Endothelial cell (in vitro differentiated cells): ENCODE results near the gene EPOP. TPM values are rescaled to one million over a fixed set of nuclear protein-coding genes. Genes with fewer than 3 reads are reported as not detected.

Experiments used
- DNase-seq: peaks from one replicate; pipeline ENCODE4 v3.0.0; 2021; ENCODE audit warnings: low spot score
- H3K27ac Mint-ChIP-seq: one replicate; pipeline ENCODE4 v1.8.0; 2021; ENCODE audit warnings: mixed read lengths, inconsistent platforms; ENCODE audit not compliant: unreplicated experiment
- H3K27me3 Mint-ChIP-seq: one replicate; pipeline ENCODE4 v1.8.0; 2021; ENCODE audit warnings: mild to moderate bottlenecking, moderate library complexity, mixed read lengths, inconsistent platforms; ENCODE audit not compliant: unreplicated experiment
- H3K36me3 Mint-ChIP-seq: one replicate; pipeline ENCODE4 v1.8.0; 2021; ENCODE audit warnings: mild to moderate bottlenecking, low read depth, mixed read lengths, inconsistent platforms; ENCODE audit not compliant: unreplicated experiment
- H3K4me1 Mint-ChIP-seq: one replicate; pipeline ENCODE4 v1.8.0; 2021; ENCODE audit warnings: mild to moderate bottlenecking, mixed read lengths, inconsistent platforms; ENCODE audit not compliant: unreplicated experiment
- H3K4me3 Mint-ChIP-seq: one replicate; pipeline ENCODE4 v1.8.0; 2021; ENCODE audit warnings: mild to moderate bottlenecking, mixed read lengths, inconsistent platforms; ENCODE audit not compliant: unreplicated experiment
- H3K9me3 Mint-ChIP-seq: one replicate; pipeline ENCODE4 v1.8.0; 2021; ENCODE audit warnings: mixed read lengths, inconsistent platforms; ENCODE audit not compliant: unreplicated experiment
- total RNA-seq: library from RNA; stranded (reverse); fragmentation: NEBNext Ultra II Directional; extraction: Animal tissue kit (Norgen Biotek cat#: 25700); gene quantifications from one replicate; pipeline ENCODE4 v1.2.1, GENCODE V29; 2021; ENCODE audit not compliant: unreplicated experiment
- TF ChIP-seq, protein P1 (sequence below): fragments of 200-600 bp; sonication (generic); IDR thresholded peaks from one replicate; pipeline ENCODE4 v1.5.0; 2021; ENCODE audit warnings: antibody characterized with exemption; ENCODE audit not compliant: unreplicated experiment

The EPOP gene
- total RNA-seq, 1 donor from 2014 or later = 1.3 TPM

DNA sequence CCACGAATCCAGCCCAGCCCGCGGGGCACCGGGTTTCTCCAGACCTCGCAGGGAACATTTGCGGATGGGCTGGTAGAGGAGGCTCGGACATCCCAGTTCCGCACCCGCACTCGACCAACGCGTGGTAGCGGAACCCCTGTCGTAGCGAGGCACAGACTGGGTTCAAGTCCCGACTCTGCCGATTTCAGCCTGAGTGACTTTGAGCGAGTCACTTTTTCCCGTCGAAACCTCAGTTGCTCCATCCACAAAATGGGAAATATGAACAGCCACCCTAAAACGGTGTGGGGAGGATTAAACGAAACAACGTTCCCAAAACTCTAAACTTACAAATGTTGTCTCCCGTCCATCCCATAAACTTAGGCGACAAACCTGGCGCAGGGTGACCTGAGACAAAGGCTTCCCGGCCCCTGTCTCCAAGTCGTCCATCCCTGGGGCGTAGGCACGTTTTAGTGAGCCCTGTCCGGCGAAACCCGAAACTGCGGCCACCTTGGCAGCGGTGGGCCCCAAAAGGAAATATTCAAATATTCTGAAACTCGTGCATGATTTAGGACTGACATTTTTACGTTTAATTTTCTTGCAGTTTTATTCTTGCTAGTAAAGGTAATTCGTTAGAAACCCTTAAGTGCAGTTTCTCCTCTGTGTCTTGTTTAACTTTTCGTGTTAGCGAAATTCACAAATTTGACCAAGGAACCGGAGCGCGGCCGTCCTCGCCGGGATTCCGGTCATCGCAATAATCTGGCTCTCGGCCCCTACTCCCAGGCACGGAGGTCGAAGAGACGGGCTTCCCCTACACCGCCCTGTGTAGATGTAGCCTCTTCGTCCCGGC is 28.4 kb upstream of the EPOP start:
- H3K4me3 Mint-ChIP-seq = peak overlapping the region; percentile 82
- TF ChIP-seq, protein P1, sequence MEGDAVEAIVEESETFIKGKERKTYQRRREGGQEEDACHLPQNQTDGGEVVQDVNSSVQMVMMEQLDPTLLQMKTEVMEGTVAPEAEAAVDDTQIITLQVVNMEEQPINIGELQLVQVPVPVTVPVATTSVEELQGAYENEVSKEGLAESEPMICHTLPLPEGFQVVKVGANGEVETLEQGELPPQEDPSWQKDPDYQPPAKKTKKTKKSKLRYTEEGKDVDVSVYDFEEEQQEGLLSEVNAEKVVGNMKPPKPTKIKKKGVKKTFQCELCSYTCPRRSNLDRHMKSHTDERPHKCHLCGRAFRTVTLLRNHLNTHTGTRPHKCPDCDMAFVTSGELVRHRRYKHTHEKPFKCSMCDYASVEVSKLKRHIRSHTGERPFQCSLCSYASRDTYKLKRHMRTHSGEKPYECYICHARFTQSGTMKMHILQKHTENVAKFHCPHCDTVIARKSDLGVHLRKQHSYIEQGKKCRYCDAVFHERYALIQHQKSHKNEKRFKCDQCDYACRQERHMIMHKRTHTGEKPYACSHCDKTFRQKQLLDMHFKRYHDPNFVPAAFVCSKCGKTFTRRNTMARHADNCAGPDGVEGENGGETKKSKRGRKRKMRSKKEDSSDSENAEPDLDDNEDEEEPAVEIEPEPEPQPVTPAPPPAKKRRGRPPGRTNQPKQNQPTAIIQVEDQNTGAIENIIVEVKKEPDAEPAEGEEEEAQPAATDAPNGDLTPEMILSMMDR = no peak
- no peak for DNase-seq
- H3K27ac Mint-ChIP-seq = peak overlapping the region; percentile 13
- no peaks in the 10 kb centered on the region for H3K9me3 Mint-ChIP-seq
- peaks cover 7% of the 10 kb centered on the region for H3K36me3 Mint-ChIP-seq
- peaks cover 26% of the 10 kb centered on the region for H3K27me3 Mint-ChIP-seq
- peaks cover 51% of the 10 kb centered on the region for H3K4me1 Mint-ChIP-seq

DNA sequence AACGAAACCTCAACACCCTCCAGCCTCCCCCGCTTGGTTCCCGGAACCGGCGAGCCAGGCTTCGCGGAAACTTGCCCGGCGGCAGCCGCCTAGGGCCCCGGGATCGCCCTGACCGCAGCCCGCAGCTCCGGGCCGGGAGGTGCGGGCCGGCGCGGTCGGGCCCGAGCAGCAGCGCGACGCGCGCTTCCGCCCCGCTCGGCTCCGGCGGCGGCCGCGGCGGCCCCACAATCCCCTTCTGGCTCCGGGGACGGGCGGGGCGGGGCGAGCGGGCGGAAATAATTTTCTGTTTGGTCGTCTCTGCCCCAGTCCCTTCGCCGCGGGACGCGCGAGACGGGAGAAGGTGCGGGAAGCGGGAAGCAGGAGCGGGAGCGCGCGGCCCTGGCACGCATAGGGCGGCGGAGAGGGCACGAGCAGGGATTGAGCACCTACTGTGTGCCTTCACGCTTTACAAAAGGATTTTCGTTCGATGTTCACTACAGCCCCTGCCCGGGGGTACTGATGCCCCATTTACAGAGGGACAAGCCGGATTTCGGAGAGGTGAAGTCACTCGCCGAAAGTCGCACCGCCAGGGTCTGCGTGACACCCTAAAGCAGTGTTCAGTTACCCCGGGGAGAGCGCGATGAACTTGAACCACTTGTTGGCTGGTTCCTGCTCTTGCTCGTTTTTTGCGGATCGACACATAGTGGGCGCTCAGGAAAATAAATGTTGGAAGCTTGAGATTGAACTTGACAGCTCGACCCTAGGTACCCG is 27.6 kb upstream of the EPOP start:
- no peaks in the 10 kb centered on the region for H3K9me3 Mint-ChIP-seq
- peak overlapping the region; percentile 13 for H3K27ac Mint-ChIP-seq
- H3K36me3 Mint-ChIP-seq = peaks cover 7% of the 10 kb centered on the region
- DNase-seq = peak; percentile 74
- peaks cover 43% of the 10 kb centered on the region for H3K4me1 Mint-ChIP-seq
- H3K4me3 Mint-ChIP-seq = peak overlapping the region; percentile 82
- peaks cover 31% of the 10 kb centered on the region for H3K27me3 Mint-ChIP-seq
- TF ChIP-seq, protein P1 = no peak

DNA sequence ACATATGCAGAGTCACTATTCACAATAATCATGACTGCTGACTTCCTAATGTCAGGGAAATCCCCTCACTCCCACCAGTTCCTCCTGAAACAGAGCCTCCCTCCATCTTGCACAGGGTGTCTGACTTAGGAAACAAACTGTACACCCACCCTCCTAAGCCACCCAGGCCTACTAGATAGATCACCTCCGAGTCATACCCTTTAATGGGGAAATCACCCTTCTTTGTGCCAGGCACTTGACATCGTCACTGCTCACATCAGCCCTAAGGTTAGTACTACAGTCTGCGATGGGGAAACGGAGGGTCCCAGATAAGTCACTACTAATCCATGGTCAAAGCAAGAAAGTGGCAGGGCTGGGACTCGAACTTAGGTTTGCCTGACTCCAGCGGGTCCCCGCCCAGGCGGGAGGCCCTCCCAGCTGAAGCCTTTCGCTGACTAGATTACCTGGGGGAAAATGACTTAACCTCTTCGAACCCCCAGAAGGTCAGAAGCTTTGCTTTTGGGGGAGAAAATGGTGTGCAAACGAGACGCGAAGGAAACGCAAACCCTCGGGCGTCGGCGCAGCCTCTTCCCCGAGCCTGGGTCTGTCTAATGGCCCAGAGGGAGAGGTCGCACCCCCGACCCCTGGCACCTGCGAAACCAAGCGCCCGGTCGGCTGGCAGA is 26.9 kb upstream of the EPOP start:
- Mint-ChIP-seq H3K36me3 (peaks cover 3% of the 10 kb centered on the region), H3K4me3 (peak overlapping the region; percentile 81), H3K9me3 (no peaks in the 10 kb centered on the region), H3K4me1 (peaks cover 36% of the 10 kb centered on the region), H3K27me3 (peaks cover 30% of the 10 kb centered on the region), H3K27ac (peak overlapping the region; percentile 55)
- TF ChIP-seq, protein P1 = no peak
- no peak for DNase-seq

DNA sequence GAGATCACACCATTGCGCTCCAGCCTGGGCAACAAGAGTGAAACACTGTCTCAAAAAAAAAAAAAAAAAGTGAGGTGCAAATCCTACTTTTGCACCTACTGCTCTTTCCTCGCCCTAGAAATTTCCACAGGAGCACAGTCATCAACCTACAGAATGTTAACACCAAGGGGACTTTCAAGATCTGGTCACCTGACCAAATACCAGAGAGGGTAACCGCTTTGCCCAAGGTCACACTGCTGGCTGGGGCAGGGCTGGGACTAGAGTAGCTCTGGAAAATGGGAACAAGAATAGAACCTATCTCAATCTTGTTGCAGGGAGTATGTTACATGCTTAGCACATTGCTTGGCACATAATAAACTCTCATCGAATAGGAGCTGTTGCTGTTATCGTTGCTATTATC is 24.0 kb upstream of the EPOP start:
- no peaks in the 10 kb centered on the region for H3K9me3 Mint-ChIP-seq
- TF ChIP-seq, protein P1 = no peak
- no peak for DNase-seq
- no peak overlapping the region for H3K27ac Mint-ChIP-seq
- H3K4me1 Mint-ChIP-seq = peaks cover 25% of the 10 kb centered on the region
- H3K36me3 Mint-ChIP-seq = peaks cover 3% of the 10 kb centered on the region
- H3K4me3 Mint-ChIP-seq = no peak overlapping the region
- peaks cover 25% of the 10 kb centered on the region for H3K27me3 Mint-ChIP-seq
